Right cardiac atrium (tissue), 5 donors: ENCODE data around the gene CHKB. TPM values are rescaled to one million over a fixed set of nuclear protein-coding genes. Genes with fewer than 3 reads are reported as not detected.
A peak's percentile ranks its signal among the peaks of the same experiment; 100 is the strongest.

Experiments
- ATAC-seq, 2 donors: fragments of 200-7000 bp; cut with Tn5 transposase; one replicate each; pipeline versions ENCODE4 v1.8.0 to v1.9.1; 2020; ENCODE audit warnings: moderate library complexity in 2 of 2, mild to moderate bottlenecking in 1 of 2
- DNase-seq, 3 donors: peaks; one replicate each; pipeline ENCODE4 v3.0.0-alpha.2; 2020
- H3K27ac ChIP-seq: one replicate; pipeline ENCODE4 v1.5.1; 2013; ENCODE audit warnings: mild to moderate bottlenecking, low read length, control low read depth, moderate library complexity
- H3K27me3 ChIP-seq: one replicate; pipeline ENCODE4 v1.6.1; 2013; ENCODE audit not compliant: control insufficient read depth, insufficient read depth
- H3K4me1 ChIP-seq: one replicate; pipeline ENCODE4 v1.6.1; 2013; ENCODE audit warnings: low read length; ENCODE audit not compliant: control insufficient read depth, insufficient read depth
- H3K4me3 ChIP-seq: one replicate; pipeline ENCODE4 v1.5.1; 2013; ENCODE audit warnings: low read length, control low read depth
- H3K9me3 ChIP-seq: one replicate; pipeline ENCODE4 v1.6.1; 2013; ENCODE audit warnings: low read length; ENCODE audit not compliant: control insufficient read depth
- WGBS: extraction: QIAGEN DNeasy Blood & Tissue Kit; methylation state at CpG from one replicate; pipeline ENCODE4 v1.1.7; 2013; 5-methylcytosine and 5-hydroxymethylcytosine counted together
- intact Hi-C, 4 donors: fragments of 100-400 bp; cut with DNase I; formaldehyde crosslinking; loops; one replicate each; pipeline versions ENCODE4 v1.11.0 to v1.14.0; 2022 to 2023
- polyA plus RNA-seq: library from polyadenylated mRNA; stranded (reverse); fragments of 200-250 nt; gene quantifications from one replicate; pipeline ENCODE4 v1.2.3, GENCODE V29; 2013
- total RNA-seq, 4 donors: library from RNA; stranded (reverse); fragmentation: NEBNext Ultra II Directional; extraction: Animal tissue kit (Norgen Biotek cat#: 25700); gene quantifications; one replicate each; pipeline ENCODE4 v1.2.1, GENCODE V29; 2021
- donor health status: healthy with polysubstance abuse.
- donor health status: DM: no; HTN: yes; CAD: no.
- donor health status: DM: no; HTN: no; CAD: no.
- donor health status: DM: no; HTN: yes; CAD: no; lungs with severe emphysema.
- donor health status: DM: yes; HTN: yes; CAD: no.

Gene CHKB
- total and polyA plus RNA-seq, 5 donors: 33.9 to 63.4 (median 42.9) TPM

DNA sequence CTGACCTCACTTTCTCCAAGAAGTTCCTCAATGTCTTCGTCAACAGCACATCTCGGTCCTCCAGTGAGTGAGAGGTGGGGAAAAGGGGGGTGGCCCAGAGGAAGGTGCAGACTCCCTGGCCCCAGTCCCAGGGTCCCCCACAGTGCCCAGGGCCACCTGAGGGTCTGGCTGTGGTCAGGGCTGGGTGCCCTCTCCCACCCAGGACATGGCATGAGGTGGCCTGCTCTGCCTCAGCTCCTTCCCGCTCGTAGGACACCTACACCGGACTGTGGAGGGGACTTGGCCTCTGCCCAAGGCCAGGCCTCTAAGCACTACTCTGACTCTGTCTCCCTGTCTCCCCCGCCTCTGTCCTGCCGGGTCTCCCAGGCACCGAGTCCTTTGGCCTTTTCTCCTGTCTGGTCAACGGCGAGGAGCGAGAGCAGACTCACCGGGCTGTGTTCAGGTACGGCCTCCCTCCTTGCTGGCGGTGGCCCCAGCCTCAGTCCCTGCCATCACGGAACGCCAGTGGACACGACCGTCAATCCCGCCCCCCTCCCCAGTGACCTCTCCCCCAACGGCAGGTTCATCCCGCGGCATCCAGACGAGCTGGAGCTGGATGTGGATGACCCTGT is 22.5 kb upstream of the CHKB start:
- ATAC-seq: no peak
- H3K27me3 ChIP-seq: no peaks in the 10 kb centered on the region

DNA sequence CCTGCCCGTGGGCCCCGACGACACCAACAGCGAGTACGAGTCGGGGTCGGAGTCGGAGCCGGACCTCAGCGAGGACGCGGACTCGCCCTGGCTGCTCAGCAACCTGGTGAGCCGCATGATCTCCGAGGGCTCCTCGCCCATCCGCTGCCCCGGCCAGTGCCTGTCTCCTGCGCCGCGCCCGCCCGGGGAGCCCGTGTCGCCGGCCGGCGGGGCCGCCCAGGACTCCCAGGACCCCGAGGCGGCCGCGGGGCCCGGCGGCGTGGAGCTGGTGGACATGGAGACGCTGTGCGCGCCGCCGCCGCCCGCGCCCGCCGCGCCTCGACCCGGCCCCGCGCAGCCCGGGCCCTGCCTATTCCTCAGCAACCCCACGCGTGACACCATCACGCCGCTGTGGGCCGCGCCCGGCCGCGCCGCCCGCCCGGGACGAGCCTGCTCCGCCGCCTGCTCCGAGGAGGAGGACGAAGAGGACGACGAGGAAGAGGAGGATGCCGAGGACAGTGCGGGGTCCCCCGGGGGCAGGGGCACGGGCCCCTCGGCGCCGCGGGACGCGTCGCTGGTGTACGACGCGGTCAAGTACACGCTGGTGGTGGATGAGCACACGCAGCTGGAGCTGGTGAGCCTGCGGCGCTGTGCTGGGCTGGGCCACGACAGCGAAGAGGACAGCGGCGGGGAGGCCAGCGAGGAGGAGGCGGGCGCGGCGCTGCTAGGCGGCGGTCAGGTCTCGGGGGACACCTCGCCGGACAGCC is 21.8 kb upstream of the CHKB start:
- no peak overlapping the region for H3K27ac ChIP-seq
- WGBS: 43% methylated on average over 103 of the region's 103 CpGs
- H3K27me3 ChIP-seq: no peaks in the 10 kb centered on the region
- ATAC-seq (no peak), DNase-seq (peak in 2 of 3 donors; percentile 25 to 43)
- no peaks in the 10 kb centered on the region for H3K9me3 ChIP-seq
- H3K4me1 ChIP-seq: no peaks in the 10 kb centered on the region
- no peak overlapping the region for H3K4me3 ChIP-seq
- intact Hi-C loops: loop anchor here in 1 of 4 donors (10.0 kb wide), 1 partner anchor 110 kb away; no protein-coding TSS in a partner anchor

More for the DNA sequence above, 22.5 kb upstream of the CHKB start:
- WGBS: 83% methylated on average over 23 of the region's 23 CpGs
- no peaks in the 10 kb centered on the region for H3K4me1 ChIP-seq
- H3K4me3 ChIP-seq: no peak overlapping the region
- H3K27ac ChIP-seq: no peak overlapping the region
- intact Hi-C loops: loop anchor here in 1 of 4 donors (10.0 kb wide), 1 partner anchor 110 kb away; no protein-coding TSS in a partner anchor
- H3K9me3 ChIP-seq: no peaks in the 10 kb centered on the region
- DNase-seq: peak in 2 of 3 donors; percentile 32 to 42

- no peak overlapping the region for H3K4me3 ChIP-seq
- H3K9me3 ChIP-seq: no peaks in the 10 kb centered on the region
- H3K27ac ChIP-seq: no peak overlapping the region
- intact Hi-C loops: loop anchor here in 1 of 4 donors (10.0 kb wide), 1 partner anchor 109 kb away; no protein-coding TSS in a partner anchor
- DNase-seq (peak in 2 of 3 donors; percentile 42 to 54), ATAC-seq (no peak)
- H3K27me3 ChIP-seq: no peaks in the 10 kb centered on the region
- WGBS: 9% methylated on average over 70 of the region's 70 CpGs
- no peaks in the 10 kb centered on the region for H3K4me1 ChIP-seq
These were observed 21.0 kb upstream of the CHKB start for GRCh38 chr22:50603511-50604255.

DNA sequence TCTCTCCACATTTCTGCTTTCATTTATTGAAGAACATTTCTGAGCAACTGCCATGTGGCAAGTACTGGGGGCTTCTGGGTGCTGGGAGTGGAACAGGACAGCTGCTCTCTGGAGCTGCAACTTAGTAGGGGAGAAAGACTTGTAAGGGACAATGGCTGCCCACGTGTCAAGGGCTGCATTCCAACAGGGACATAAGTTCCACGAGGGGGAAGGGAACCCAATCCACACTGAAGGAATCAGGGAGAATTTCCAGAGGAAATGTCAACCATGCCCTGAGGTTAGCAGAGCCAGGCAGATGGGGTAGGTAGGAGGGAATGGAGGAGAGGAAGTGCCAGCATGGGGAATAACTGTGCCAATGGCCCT is 19.7 kb upstream of the CHKB start:
- no peak for ATAC-seq
- no peak for DNase-seq
- no peaks in the 10 kb centered on the region for H3K27me3 ChIP-seq
- WGBS: 30% methylated on average over 2 of the region's 2 CpGs
- H3K27ac ChIP-seq: no peak overlapping the region
- H3K4me3 ChIP-seq: no peak overlapping the region
- intact Hi-C loops: loop anchor here in 1 of 4 donors (10.0 kb wide), 1 partner anchor 108 kb away; no protein-coding TSS in a partner anchor
- no peaks in the 10 kb centered on the region for H3K4me1 ChIP-seq
- H3K9me3 ChIP-seq: no peaks in the 10 kb centered on the region

DNA sequence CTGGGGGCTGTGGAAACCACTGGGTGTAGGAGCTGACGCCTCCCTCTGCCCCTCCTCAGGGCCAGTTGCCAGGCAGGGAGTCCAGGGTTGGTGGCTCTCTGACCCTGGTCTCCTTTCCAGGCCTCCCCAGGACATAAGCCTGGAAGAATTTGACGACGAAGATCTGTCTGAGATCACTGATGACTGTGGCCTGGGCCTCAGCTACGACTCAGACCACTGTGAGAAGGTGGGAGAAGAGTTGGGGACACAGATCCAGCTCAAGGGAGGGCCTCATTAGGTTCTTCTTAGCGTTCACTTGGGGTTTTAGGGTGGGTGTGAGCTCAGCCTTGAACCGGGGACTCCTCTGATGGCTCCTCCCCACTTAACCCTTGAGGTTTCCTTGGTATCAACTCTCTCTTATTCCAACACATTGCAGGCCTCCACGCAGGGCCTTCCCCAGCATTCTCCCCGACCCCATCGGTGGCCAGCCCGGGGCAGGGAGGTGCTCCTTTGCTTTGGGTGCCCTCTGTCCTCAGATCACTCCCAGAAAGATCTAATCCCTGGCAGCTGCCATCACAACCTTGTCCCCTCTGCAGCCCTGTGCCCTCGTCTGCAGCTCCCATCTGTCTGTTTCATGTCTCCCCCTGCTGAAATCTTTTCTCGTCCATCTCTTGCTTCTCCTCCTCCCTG is 19.2 kb upstream of the CHKB start:
- intact Hi-C loops: loop anchor here in 1 of 4 donors (10.0 kb wide), 1 partner anchor 107 kb away; no protein-coding TSS in a partner anchor
- no peak overlapping the region for H3K4me3 ChIP-seq
- DNase-seq: peak in 1 of 3 donors; percentile 34
- no peak overlapping the region for H3K27ac ChIP-seq
- no peak for ATAC-seq
- H3K9me3 ChIP-seq: no peaks in the 10 kb centered on the region
- no peaks in the 10 kb centered on the region for H3K4me1 ChIP-seq
- WGBS: 58% methylated on average over 12 of the region's 12 CpGs
- H3K27me3 ChIP-seq: no peaks in the 10 kb centered on the region

DNA sequence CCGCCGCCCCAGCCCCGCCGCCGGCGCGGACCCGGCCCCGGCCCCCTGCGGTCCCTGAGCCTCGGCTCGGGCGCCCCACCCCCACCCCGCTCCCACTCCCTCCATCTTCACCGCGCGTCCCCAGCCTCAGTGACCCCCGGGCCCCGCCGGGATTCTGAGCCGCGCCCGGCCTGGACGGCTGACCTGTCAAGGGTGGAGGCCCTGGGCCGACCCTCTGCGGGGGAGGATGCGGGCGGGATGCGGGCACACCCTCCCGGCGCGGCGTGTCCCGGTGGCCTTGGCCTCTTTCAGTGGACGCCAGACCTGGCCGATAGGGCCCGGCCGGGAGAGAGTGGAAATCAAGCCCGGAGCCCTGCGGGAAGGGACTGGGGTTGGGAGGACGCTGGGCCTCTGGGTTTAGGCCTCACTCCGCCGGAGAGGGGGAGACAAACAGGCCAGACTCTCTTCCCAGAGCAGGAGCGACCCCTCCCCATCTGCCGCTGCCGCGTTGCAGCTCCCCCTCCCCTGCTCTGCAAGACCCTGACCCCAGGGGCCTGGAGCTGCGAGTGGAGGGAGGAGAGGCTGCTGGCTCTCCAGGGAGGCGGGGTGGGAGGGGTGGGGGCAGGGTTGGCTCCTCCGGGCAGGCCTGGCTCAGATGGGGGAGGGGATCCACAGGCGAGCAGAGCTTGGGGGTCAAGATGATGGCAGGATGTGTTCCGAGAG is 18.5 kb upstream of the CHKB start:
- ATAC-seq: no peak
- Histone ChIP-seq H3K4me1 (no peaks in the 10 kb centered on the region), H3K27me3 (no peaks in the 10 kb centered on the region), H3K4me3 (peak overlapping the region; percentile 78), H3K9me3 (no peaks in the 10 kb centered on the region), H3K27ac (no peak overlapping the region)
- intact Hi-C loops: loop anchor here in 1 of 4 donors (10.0 kb wide), 1 partner anchor 106 kb away; no protein-coding TSS in a partner anchor
- WGBS: 9% methylated on average over 51 of the region's 52 CpGs
- peak in 2 of 3 donors; percentile 52 to 59 for DNase-seq

DNA sequence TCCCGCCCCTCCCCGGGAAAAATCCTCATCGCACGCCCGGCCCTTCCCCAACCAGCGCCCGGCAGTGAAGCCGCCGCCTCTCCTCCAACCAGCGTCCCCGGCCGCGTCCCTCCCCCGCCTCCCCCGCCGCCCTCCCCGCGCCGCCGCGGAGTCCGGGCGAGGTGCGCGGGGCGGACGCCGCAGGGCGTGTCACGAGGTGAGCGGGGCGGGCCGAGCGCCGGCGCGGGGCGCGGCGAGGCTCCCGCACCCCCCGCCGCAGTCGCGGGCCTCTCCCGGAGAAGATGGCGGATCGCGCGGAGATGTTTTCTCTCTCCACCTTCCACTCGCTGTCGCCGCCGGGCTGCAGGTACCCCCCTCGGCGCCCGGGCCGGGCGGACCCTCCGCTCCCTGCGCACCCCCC is 17.9 kb upstream of the CHKB start, which contains the start of gene MAPK8IP2:
Gene MAPK8IP2, plus strand, starts transcription at position 256 of the 400 bp plus-strand sequence. Its CDS starts 26 bp downstream, at position 282.
- Histone ChIP-seq H3K9me3 (no peaks in the 10 kb centered on the region), H3K4me1 (no peaks in the 10 kb centered on the region), H3K4me3 (peak within 1 kb of the TSS; percentile 78), H3K27ac (no peak within 1 kb of the TSS), H3K27me3 (no peaks in the 10 kb centered on the region)
- under 1% methylated on average over 61 of the region's 61 CpGs for WGBS
- ATAC-seq (peak in 1 of 2 donors; percentile 34), DNase-seq (peak in 2 of 3 donors; percentile 49 to 50)
- intact Hi-C loops: loop anchor here in 1 of 4 donors (10.0 kb wide), 1 partner anchor 106 kb away; no protein-coding TSS in a partner anchor

DNA sequence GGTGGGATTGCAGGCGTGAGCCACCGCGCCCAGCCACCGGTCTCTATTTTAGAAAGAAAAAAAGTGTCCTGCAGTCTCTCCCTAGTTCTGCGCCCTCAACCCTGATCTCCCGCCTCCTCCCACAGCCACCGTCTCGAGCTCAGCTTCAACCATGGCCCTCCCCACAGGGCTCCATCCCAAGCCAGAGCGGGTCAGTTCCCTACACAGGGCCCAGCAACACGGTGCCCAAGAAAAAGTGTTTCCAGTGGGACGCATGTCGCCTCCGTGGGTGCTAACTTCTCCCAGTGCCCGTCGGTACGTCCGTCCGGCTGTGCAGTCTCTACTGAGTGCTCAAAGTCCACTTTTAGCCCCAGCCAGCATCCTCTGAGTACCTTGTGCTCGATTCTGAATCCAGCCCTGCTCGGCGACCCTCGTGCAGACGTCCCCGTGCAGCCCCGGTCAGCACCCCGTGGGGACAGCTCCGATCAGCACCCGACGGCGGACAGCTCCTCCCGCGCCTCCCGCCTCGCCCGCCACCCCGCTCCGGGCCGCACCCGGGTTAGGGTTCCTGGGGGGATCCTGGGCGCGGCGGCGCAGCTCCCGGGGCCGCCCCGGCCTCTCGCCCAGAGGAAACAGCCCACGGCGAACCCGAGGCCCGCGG is 17.3 kb upstream of the CHKB start:
- DNase-seq (peak; percentile 57 to 87 (median 84)), ATAC-seq (peak; percentile 66 to 77)
- intact Hi-C loops: loop anchor here in 1 of 4 donors (10.0 kb wide), 1 partner anchor 105 kb away; no protein-coding TSS in a partner anchor
- peak overlapping the region; percentile 78 for H3K4me3 ChIP-seq
- no peaks in the 10 kb centered on the region for H3K9me3 ChIP-seq
- no peak overlapping the region for H3K27ac ChIP-seq
- no peaks in the 10 kb centered on the region for H3K4me1 ChIP-seq
- H3K27me3 ChIP-seq: no peaks in the 10 kb centered on the region
- 15% methylated on average over 52 of the region's 52 CpGs for WGBS

GRCh38 chr22:50597097-50597496 is 14.4 kb upstream of the CHKB start:
- Histone ChIP-seq H3K27me3 (no peaks in the 10 kb centered on the region), H3K4me3 (no peak overlapping the region), H3K4me1 (no peaks in the 10 kb centered on the region), H3K27ac (no peak overlapping the region), H3K9me3 (no peaks in the 10 kb centered on the region)
- ATAC-seq (no peak), DNase-seq (no peak)
- 89% methylated on average over 5 of the region's 5 CpGs for WGBS
- intact Hi-C loops: no loop called here
